H1 (cell line): ENCODE data around the gene MMEL1. TPM values are rescaled to one million over a fixed set of nuclear protein-coding genes. Genes with fewer than 3 reads are reported as not detected.

Source experiments
- BCL11A ChIP-seq, 2 experiments: IDR thresholded peaks; one replicate each; pipeline ENCODE4 v1.6.1; 2011; ENCODE audit warnings: low read depth in 2 of 2, low read length in 2 of 2, mild to moderate bottlenecking in 2 of 2
- CBX8 ChIP-seq: fragments of 300-800, 300-1000 bp; sonication (generic); IDR thresholded peaks from 2 replicates; pipeline ENCODE4 v1.7.1; 2016; ENCODE audit warnings: low read depth, low read length, borderline replicate concordance
- CHD1 ChIP-seq: IDR thresholded peaks from 2 replicates; pipeline ENCODE4 v1.6.1; 2012; ENCODE audit warnings: low read depth, low read length, improper control_type of control experiment
- CHD2 ChIP-seq: IDR thresholded peaks from 2 replicates; pipeline ENCODE4 v1.6.1; 2012; ENCODE audit warnings: low read length, improper control_type of control experiment
- RXRA ChIP-seq: IDR thresholded peaks from 2 replicates; pipeline ENCODE4 v1.6.1; 2011; ENCODE audit warnings: low read depth, mild to moderate bottlenecking, low read length, moderate library complexity; ENCODE audit not compliant: insufficient read depth
- SIX5 ChIP-seq: IDR thresholded peaks from 2 replicates; pipeline ENCODE4 v1.6.1; 2011; ENCODE audit warnings: mild to moderate bottlenecking, low read depth, low read length
- SP1 ChIP-seq: IDR thresholded peaks from 2 replicates; pipeline ENCODE4 v1.6.1; 2011; ENCODE audit warnings: low read depth, low read length
- SP2 ChIP-seq: IDR thresholded peaks from 2 replicates; pipeline ENCODE4 v1.6.1; 2012; ENCODE audit warnings: mild to moderate bottlenecking, low read length, inconsistent platforms
- SRF ChIP-seq: IDR thresholded peaks from 2 replicates; pipeline ENCODE4 v1.6.1; 2011; ENCODE audit warnings: mild to moderate bottlenecking, low read depth, low read length, moderate library complexity
- SUZ12 ChIP-seq: fragments of 200-600 bp; sonication (generic); IDR thresholded peaks from 2 replicates; pipeline ENCODE4 v1.6.1; 2012; ENCODE audit warnings: mild to moderate bottlenecking, inconsistent platforms, low read length, moderate library complexity, mixed read lengths
- polyA plus RNA-seq, 7 experiments: library from polyadenylated mRNA; depleted of rRNA in 3 of 7; stranded (reverse) in 5 of 7; unstranded in 2 of 7; fragments of >200 nt in 5 of 7; fragments of 200-250 nt in 2 of 7; gene quantifications; 1 replicate in 5 of 7; 2 replicates in 1 of 7; 4 replicates in 1 of 7; pipeline versions ENCODE4 v1.2.1 to v1.2.3, GENCODE V29; 2011 to 2013; ENCODE audit warnings: missing spikeins in 2 of 7, mixed read lengths in 2 of 7
- total RNA-seq: library from RNA; stranded (reverse); fragmentation: NEBNext Ultra II Directional; extraction: Animal tissue kit (Norgen Biotek cat#: 25700); gene quantifications from 2 replicates; pipeline ENCODE4 v1.2.1, GENCODE V29; 2021

MMEL1 gene
- total and polyA plus RNA-seq, 2 of the 8 experiments (the other 6 are each of a cell fraction or from before 2014, with no cell fraction given): 0.91 to 1.7 TPM

DNA sequence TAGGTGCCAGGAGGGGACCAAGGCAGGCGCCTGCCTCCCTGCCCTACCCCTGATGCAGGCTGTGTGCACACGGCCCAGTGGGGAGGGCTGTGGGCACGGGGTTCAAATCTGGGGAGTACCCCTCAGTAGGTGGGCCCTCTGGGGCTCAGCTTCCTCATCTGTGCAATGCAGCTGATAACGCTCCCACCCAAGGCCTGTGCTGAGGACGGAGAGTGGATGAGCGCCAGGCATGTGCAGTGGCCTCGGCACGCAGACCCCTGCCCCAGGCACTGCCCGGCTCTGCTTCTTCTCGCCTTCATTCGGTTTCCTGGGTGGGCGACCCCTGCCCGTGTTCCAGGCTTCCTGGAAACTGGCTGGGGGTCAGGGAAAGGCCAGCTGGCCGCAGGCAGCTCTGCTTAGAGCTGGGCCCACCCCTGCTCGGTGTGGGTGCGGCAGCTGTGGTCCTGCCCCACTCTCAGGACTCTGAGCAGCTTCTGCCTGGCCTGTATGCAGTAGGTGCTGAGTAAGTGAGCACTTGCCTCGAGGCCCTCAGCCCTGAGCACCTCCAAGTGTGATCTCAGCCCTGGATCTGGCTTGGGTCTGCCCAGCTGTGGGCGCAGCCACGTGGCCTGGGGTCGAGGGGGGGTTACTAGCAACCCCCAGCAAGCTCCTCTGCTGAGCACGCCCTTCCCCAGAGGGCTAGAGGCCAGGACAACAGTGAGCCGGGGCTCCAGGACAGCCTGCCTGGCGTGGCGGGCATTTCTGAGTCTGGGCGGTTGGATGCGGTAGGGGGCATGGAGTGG is 88.5 kb downstream of the MMEL1 start (continued):
- TF ChIP-seq RXRA (no peak), SUZ12 (no peak), CHD1 (no peak), SRF (no peak), CHD2 (no peak), BCL11A (IDR thresholded peaks at IDR 0.05; ENCODE audit: low read depth in 2 of 2, low read length in 2 of 2) (no peak), SP1 (no peak), SIX5 (no peak), CBX8 (no peak), SP2 (no peak)
